Stimulated activated naive CD8-positive, alpha-beta T cell treated with anti-CD3 and anti-CD28 coated beads, Interleukin-15, amount 100 ng/mL, for 72 hours (primary cell): ENCODE data around the gene TIPRL.

ENCODE experiments used
- ATAC-seq: fragments of 150-1000 bp; cut with Tn5 transposase; 2 replicates; pipeline ENCODE4 v1.10.0; 2021; ENCODE audit warnings: mild to moderate bottlenecking, moderate library complexity
- DNase-seq, 2 donors: peaks; one replicate each; pipeline ENCODE4 v3.0.0; 2021 to 2022
- H3K27ac Mint-ChIP-seq, 2 donors: one replicate each; pipeline ENCODE4 v1.8.0; 2022; ENCODE audit warnings: mild to moderate bottlenecking in 2 of 2, mixed read lengths in 2 of 2, moderate library complexity in 2 of 2
- H3K27me3 Mint-ChIP-seq: one replicate; pipeline ENCODE4 v1.8.0; 2022; ENCODE audit warnings: mixed read lengths
- H3K4me1 Mint-ChIP-seq: one replicate; pipeline ENCODE4 v1.8.0; 2022; ENCODE audit warnings: mild to moderate bottlenecking, mixed read lengths
- H3K4me3 Mint-ChIP-seq, 2 donors: one replicate each; pipeline ENCODE4 v1.8.0; 2022; ENCODE audit warnings: mild to moderate bottlenecking in 2 of 2, mixed read lengths in 2 of 2, moderate library complexity in 1 of 2
- H3K9me3 Mint-ChIP-seq, 2 donors: one replicate each; pipeline ENCODE4 v1.8.0; 2022; ENCODE audit warnings: mixed read lengths in 2 of 2

Gene TIPRL

DNA sequence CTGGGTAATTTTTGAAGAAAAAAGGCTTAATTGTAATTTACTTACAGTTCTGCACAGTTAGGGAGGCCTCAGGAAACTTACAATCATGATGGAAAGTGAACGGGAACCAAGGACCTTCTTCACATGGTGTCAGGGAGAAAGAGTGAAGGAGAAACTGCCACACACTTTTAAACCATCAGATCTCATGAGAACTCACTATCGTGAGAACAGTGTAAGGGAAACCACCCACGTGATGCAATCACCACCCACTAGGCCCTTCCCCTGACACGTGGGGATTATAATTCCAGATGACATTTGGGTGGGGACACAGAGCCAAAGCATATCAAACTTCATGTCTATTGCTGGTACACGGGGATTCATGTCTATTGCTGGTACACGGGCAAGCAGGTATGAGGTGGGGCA, 41.7 kb downstream of the TIPRL start:
- H3K27me3 Mint-ChIP-seq, result no peaks in the 10 kb centered on the region
- peak overlapping the region; percentile 85 to 93 for H3K27ac Mint-ChIP-seq
- H3K9me3 Mint-ChIP-seq, result peaks cover 6 to 9% of the 10 kb centered on the region in 2 donors
- ATAC-seq (peak; percentile 74), DNase-seq (peak in 1 of 2 donors; percentile 31)
- H3K4me3 Mint-ChIP-seq, result peak overlapping the region; percentile 73 to 87
- peaks cover 24% of the 10 kb centered on the region for H3K4me1 Mint-ChIP-seq

DNA sequence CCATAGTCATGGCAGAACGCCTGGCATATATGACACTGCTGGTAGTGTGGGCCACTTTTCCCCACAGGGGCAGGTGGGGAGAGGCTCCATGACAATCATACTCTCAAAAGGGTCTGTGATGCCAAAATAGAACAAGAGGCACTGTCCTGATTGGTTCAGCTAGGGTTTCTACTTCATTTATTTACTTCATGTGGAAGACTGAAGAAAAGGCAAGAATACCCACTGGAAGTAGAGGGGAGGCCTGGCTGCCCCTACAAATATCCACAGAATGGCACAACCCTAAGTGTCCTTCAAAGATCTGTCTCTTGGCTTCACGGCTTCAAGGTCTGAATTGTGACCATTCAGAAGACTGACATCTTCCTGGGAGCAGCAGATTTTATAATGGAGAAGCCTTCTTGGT, 42.5 kb downstream of the TIPRL start:
- H3K4me3 Mint-ChIP-seq, result no peak overlapping the region
- ATAC-seq (no peak), DNase-seq (no peak)
- H3K27ac Mint-ChIP-seq, result no peak overlapping the region
- peaks cover 25% of the 10 kb centered on the region for H3K4me1 Mint-ChIP-seq
- no peaks in the 10 kb centered on the region for H3K27me3 Mint-ChIP-seq
- H3K9me3 Mint-ChIP-seq, result peaks cover 6 to 9% of the 10 kb centered on the region in 2 donors

DNA sequence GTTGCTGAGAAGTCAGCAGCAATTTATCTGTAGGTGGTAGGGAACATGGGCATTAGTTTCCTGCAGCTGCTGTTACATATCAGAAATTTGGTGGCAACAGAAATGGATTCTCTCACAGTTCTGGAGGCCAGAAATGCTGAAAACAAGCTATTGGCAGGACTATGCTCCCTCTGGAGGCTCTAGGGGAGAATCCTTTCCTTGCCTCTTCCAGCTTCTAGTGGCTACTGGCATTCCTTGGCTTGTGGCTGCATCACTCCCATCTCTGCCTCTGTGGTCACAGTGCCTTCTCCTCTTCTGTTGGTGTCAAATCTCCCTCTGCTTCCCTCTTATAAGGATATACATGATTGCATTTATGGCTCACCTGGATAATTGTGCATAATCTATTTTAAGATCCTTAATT, 44.5 kb downstream of the TIPRL start:
- no peak for ATAC-seq
- no peak overlapping the region for H3K4me3 Mint-ChIP-seq
- H3K27me3 Mint-ChIP-seq, result no peaks in the 10 kb centered on the region
- peaks cover 40% of the 10 kb centered on the region for H3K4me1 Mint-ChIP-seq
- DNase-seq, result no peak
- peaks cover 6 to 9% of the 10 kb centered on the region in 2 donors for H3K9me3 Mint-ChIP-seq
- no peak overlapping the region for H3K27ac Mint-ChIP-seq

DNA sequence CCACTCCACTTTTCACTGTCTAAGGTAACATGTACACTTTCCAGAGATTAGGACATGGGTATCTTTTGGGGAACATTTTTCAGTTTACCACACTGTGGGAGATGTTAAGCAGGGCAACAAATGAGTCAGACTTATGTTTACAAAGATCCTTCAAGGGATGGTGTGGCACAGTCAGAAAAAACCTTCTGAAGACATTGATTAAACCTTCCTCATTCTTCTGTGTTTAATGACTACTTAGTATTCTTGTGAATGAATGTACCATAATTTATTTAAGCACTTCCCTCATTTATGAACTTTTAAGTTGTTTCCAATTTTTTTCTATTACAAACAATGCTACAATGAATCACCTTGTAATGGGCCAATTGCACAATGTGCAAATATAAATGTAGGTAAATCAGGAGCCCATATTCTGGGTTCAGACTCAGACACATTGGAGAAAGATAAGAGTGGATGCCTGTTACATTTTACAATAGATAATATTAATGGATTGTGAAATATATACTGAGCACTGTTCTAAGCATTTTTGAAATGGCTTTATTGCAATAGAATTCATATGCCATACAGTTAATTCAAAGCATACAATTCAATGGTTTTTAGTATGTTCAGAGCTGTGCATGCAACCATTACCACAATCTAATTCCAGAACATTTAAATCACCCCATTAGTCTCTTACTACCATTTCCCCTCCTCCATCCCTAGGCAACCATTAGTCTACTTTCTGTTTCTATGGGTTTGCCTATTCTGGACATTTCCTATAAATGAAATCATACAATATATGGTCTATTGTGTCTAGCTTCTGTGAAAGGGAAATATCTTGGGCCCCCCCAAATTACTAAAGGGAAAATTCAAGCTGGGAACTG, 45.1 kb downstream of the TIPRL start:
- Mint-ChIP-seq H3K27ac (no peak overlapping the region), H3K9me3 (peaks cover 6 to 9% of the 10 kb centered on the region in 2 donors), H3K4me3 (no peak overlapping the region), H3K27me3 (no peaks in the 10 kb centered on the region), H3K4me1 (peaks cover 47% of the 10 kb centered on the region)
- no peak for DNase-seq
- ATAC-seq, result no peak

DNA sequence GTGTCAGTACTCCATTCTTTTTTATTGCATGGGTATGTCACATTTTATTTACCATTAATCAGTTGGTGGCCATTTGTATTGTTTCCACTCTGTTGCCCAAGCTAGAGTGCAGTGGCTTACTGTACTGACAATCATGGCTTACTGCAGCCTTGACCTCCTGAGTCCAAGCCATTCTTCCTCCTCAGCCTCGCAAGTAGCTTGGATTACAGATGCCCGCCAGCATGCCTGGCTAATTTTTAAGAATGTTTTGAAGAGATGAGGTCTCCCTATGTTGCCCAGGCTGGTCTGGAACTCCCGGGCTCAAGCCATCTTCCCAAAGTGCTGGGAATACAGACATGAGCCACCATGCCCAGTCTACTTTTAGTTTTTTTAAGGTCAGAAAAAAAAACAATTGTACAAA, 46.2 kb downstream of the TIPRL start:
- peaks cover 57% of the 10 kb centered on the region for H3K4me1 Mint-ChIP-seq
- ATAC-seq, result no peak
- no peaks in the 10 kb centered on the region for H3K27me3 Mint-ChIP-seq
- H3K4me3 Mint-ChIP-seq, result peak overlapping the region; percentile 92 to 93
- DNase-seq, result no peak
- H3K27ac Mint-ChIP-seq, result no peak overlapping the region
- H3K9me3 Mint-ChIP-seq, result peaks cover 6 to 9% of the 10 kb centered on the region in 2 donors

DNA sequence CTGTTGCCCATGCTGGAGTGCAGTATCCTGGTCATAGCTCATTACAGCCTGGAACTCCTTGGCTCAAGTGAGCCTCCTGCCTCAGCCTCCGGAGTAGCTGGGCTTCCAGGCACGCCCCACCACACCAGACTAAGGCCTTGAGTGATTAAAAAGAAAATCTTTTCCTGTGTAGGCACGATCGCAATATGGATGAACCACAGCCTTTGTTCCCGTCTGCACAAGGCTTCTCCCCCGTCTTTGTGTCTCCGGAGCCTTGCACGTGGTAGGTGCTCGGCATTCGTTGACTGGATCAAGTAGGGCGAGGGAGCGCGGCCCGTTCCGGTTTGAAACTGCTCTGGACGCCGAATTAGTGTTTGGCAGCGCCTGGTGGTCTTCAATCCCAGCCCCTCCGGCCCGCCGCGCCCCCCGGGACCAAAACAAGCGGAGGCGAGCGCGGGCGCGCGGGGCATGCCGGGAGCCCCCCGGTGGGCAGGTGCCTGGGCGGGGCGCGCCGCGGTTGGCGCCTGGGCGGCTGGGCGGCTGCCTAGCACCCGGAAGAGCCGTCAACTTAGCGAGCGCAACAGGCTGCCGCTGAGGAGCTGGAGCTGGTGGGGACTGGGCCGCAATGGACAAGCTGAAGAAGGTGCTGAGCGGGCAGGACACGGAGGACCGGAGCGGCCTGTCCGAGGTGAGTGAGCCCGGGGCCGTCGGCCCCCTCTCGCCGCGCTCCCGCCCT, 46.9 kb downstream of the TIPRL start, which contains the start of gene SFT2D2:
TSS of gene SFT2D2 (plus strand) at position 529 of the 715 bp plus-strand sequence. CDS start at position 605, 76 bp downstream.
- no peaks in the 10 kb centered on the region for H3K27me3 Mint-ChIP-seq
- peaks cover 52% of the 10 kb centered on the region for H3K4me1 Mint-ChIP-seq
- H3K4me3 Mint-ChIP-seq, result peak within 1 kb of the TSS; percentile 92 to 93
- H3K9me3 Mint-ChIP-seq, result peaks cover 6 to 9% of the 10 kb centered on the region in 2 donors
- peak; percentile 78 to 80 for DNase-seq
- H3K27ac Mint-ChIP-seq, result peak within 1 kb of the TSS; percentile 89 to 95
- ATAC-seq, result peak; percentile 95

DNA sequence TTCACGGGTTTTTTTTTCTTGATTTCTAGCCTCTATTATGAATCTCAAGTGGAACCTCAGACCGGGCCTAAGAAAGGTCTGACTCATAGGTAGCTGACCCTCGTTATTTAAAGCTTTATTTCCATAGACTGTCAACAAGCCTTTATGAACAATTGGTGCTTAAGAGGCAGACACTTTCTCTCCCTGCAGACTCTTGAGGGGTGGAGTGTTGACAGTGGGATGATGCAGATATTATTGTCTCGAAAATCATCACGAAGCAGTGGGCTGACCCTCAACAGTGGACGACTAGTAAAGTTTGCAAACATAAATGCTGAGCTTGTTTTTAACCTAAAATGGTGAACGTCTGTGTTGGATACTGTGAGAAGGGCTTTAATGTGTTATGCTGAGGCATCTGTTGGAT, 48.9 kb downstream of the TIPRL start:
- DNase-seq (no peak), ATAC-seq (no peak)
- Mint-ChIP-seq H3K27ac (no peak overlapping the region), H3K9me3 (peaks cover 6 to 9% of the 10 kb centered on the region in 2 donors), H3K4me3 (peak overlapping the region; percentile 92 to 93), H3K27me3 (no peaks in the 10 kb centered on the region), H3K4me1 (peaks cover 50% of the 10 kb centered on the region)

DNA sequence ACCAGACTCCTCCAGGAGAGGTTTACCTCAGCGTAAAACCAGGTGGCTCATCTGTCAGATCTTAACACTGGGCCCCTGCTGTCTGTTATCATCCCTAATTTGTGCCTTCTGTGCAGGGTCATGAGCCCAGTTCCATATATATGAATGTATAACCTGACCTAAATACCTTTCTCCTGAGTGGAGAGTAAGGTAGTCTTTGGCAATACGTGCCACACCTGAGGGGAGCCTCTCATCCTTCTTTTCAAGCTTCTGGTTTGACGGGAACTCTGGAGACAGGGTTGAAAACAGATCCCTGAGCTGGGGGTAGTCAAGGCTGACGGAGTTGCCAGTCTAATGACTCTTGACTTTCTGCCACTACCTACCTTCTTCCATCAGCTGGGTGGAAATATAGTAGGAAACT, 51.1 kb downstream of the TIPRL start:
- Mint-ChIP-seq H3K4me3 (no peak overlapping the region), H3K9me3 (peaks cover 0 to under 1% of the 10 kb centered on the region in 2 donors), H3K27me3 (no peaks in the 10 kb centered on the region), H3K27ac (no peak overlapping the region), H3K4me1 (peaks cover 63% of the 10 kb centered on the region)
- no peak for DNase-seq
- no peak for ATAC-seq

DNA sequence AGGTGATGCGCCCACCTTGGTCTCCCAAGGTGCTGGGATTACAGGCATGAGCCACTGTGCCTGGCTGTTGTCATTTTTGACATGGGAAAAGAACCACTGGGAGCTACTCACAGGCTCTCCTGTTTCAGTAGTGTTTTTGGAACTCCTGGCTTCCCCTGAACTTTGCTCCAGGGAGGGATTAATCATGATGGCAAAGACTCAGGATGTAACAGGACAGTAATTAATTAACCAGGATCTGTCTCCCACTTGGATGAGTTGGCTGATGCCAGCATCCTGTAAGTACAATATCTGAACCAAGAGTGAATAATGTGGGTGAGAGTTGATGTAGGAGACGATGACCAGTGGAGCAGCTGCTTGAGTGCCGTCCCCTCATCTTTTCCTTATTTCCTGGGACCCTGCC, 51.9 kb downstream of the TIPRL start:
- ATAC-seq (no peak), DNase-seq (no peak)
- H3K4me3 Mint-ChIP-seq, result no peak overlapping the region
- no peaks in the 10 kb centered on the region for H3K27me3 Mint-ChIP-seq
- peaks cover 64% of the 10 kb centered on the region for H3K4me1 Mint-ChIP-seq
- no peaks in the 10 kb centered on the region for H3K9me3 Mint-ChIP-seq
- H3K27ac Mint-ChIP-seq, result no peak overlapping the region

DNA sequence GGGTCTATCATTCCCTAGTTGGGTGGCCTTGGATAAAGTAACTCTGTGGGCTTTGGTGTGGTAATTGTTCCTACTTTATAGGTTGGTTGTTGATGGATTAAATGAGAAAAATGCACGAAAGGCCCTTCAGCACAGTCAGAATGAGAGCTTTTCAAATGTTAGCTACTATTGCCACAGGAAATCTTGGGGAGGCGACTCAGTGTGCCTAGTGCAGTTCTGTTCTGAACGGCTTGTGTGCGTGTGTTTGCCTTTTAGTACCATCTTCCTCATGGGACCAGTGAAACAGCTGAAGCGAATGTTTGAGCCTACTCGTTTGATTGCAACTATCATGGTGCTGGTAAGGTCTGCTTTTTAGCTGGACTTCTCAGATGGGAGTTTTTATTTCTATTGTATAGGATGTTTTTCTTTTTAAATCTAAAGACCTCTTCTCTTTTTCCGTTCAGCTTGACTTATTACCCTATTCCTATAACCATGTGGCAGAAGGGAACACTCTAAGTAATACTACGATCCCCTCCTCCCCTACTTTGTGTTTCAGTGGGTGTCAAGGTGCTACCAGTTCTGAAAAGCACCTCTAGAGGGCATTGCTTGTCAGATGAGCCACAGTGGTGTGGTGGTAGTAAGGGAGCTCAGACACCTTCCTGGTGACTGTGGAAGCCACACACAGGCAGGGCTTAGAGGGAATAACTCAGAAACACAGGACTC, 56.2 kb downstream of the TIPRL start:
- peak; percentile 90 for ATAC-seq
- Mint-ChIP-seq H3K27me3 (no peaks in the 10 kb centered on the region), H3K27ac (no peak overlapping the region), H3K9me3 (no peaks in the 10 kb centered on the region), H3K4me3 (no peak overlapping the region), H3K4me1 (peaks cover 54% of the 10 kb centered on the region)
- DNase-seq, result peak; percentile 42 to 53

DNA sequence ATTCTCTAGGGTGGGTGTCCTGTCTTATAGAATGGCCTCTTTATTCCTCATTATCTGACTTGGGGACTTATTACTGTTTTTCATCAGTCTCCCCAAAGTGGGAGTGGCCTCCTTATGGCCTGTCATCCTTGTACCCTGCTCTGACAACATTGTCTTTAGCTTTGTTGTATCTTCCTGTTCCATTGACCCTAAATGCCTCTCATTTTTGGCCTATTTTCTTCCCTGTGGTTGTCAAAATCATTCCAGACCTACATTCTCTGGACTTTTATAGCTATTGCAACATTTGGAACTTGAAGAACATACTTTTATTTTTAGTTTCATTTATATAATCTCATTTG, 56.8 kb downstream of the TIPRL start:
- Mint-ChIP-seq H3K27ac (no peak overlapping the region), H3K27me3 (no peaks in the 10 kb centered on the region), H3K4me1 (peaks cover 54% of the 10 kb centered on the region), H3K4me3 (no peak overlapping the region), H3K9me3 (no peaks in the 10 kb centered on the region)
- DNase-seq (no peak), ATAC-seq (peak; percentile 16)

DNA sequence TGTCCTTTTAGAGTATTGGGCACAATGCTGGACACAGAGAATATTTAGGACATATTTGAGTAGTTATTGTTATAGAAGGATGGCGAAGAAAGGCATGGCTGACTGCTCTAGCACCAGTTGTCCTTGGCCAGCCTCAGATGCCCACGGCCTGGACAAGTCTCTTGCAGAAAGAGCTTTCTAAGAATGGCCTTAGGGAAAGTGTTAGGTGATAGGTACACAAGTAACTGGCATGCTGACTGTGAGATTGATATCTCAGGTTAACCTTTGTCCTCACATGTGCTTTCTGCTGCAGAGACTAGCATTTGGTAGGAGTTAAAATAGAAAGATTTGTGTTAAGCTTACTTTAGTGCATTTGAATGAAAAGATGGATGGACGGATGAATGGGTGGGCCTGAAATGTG, 57.2 kb downstream of the TIPRL start:
- Mint-ChIP-seq H3K4me3 (no peak overlapping the region), H3K27ac (no peak overlapping the region), H3K4me1 (peaks cover 54% of the 10 kb centered on the region), H3K9me3 (no peaks in the 10 kb centered on the region), H3K27me3 (no peaks in the 10 kb centered on the region)
- no peak for DNase-seq
- ATAC-seq, result no peak

DNA sequence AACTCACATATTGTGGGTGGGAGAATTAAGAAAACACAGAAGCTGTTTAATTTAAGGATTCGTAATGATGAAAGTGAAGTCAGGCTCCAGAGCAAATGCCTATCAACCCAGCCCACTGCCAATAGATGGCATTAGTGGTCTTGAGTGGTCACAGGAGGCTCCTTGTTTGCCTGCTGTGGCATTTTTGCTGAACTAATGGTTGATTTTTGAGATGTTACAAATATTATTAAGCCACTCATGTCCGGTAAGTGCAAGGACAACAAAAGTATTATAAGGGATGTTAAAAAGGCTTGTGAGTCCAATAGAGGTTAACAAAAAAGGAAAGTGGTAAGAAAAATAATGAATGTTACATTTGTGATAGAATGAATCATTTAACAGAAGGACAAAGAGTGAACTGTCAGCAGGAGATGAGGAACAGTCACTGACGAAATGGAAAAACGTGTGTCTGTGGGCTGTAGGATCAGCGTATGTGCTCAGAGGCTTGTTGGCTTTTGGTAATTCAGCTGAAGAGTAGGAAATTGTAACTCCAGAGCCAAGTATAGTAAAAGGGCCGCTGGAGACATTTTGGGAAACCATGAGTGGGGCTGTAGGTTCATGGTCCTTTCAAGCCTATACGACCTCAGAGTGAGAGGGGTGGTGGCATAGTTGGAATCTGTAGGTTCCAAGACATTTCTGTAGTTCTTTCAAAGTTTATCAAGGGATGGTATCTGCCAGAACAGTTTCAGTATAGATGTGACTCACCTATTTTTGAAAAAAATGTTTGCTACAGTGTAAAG, 58.3 kb downstream of the TIPRL start:
- Mint-ChIP-seq H3K27ac (peak overlapping the region in 1 of 2 donors; percentile 81), H3K9me3 (no peaks in the 10 kb centered on the region), H3K4me1 (peaks cover 54% of the 10 kb centered on the region), H3K27me3 (no peaks in the 10 kb centered on the region), H3K4me3 (peak overlapping the region; percentile 34 to 43)
- peak; percentile 87 for ATAC-seq
- peak in 1 of 2 donors; percentile 21 for DNase-seq

DNA sequence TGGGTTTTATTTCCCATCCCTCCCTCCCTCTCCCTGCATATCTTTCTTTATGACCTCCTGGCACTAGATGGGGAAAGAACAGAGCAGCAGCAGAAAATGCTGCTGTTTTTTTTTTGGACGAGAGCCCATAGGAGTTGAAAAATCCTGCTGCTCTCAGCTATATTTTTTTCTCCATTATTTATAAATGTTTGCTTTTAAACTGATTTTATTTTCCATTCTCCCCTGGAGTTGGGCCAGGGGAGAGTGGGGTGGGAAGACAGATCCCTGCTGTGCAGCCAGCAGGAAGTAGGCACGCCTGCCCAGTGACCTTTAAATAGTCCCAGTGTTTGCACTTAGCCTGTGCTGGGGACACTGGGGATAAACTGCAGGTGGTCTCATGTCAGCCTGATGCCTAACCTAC, 64.4 kb downstream of the TIPRL start:
- Mint-ChIP-seq H3K9me3 (no peaks in the 10 kb centered on the region), H3K27me3 (no peaks in the 10 kb centered on the region), H3K27ac (no peak overlapping the region), H3K4me1 (peaks cover 33% of the 10 kb centered on the region), H3K4me3 (no peak overlapping the region)
- no peak for DNase-seq
- ATAC-seq, result no peak

DNA sequence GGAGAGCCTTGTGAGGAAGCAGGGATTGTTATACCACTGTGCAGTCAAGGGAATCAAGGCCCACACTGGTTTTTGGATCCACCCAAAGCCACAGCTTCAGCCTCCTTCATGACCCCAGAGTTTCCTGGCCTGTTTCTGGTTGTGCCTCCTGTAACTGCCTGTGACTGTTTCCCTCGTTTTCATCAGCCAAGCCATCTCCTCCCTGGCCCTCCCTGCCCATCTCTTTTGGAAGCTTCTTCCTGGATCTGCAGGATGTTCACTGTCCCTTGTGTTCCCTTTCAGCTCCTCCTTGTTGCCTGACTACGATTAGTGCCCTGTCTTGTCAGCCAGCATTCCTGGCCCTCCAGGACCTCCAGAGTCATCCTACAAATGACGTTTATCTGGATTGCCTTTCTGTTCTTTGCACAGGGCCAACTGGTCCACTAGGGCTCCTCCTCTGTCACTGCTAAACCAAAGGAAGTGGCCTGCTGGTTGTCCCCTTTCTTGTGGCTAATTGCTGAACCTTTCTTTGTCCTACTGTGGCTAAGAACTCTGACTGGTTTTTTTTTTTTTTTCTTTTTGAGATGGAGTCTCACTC, 65.0 kb downstream of the TIPRL start:
- DNase-seq (no peak), ATAC-seq (peak; percentile 76)
- peaks cover 33% of the 10 kb centered on the region for H3K4me1 Mint-ChIP-seq
- no peaks in the 10 kb centered on the region for H3K9me3 Mint-ChIP-seq
- H3K27me3 Mint-ChIP-seq, result no peaks in the 10 kb centered on the region
- peak overlapping the region in 1 of 2 donors; percentile 42 for H3K27ac Mint-ChIP-seq
- H3K4me3 Mint-ChIP-seq, result peak overlapping the region in 1 of 2 donors; percentile 8
